ENCODE results near the gene SLC39A8. TPM values are rescaled to one million over a fixed set of nuclear protein-coding genes. Genes with fewer than 3 reads are reported as not detected.

The SLC39A8 gene
- total RNA-seq, 1 experiment from 2014 or later: 340 TPM

- Histone ChIP-seq H4K20me1 (ENCODE audit: insufficient read depth, low read depth, low read length) (no peaks in the 10 kb centered on the region), H3K4me1 (ENCODE audit: low read length) (no peaks in the 10 kb centered on the region), H3K27me3 (ENCODE audit: low read length) (no peaks in the 10 kb centered on the region), H3K4me2 (ENCODE audit: low read depth, low read length, poor library complexity, severe bottlenecking) (no peak overlapping the region), H2AFZ (ENCODE audit: low read length) (no peak overlapping the region), H3K4me3 (ENCODE audit: low read length) (no peak overlapping the region), H3K9me2 (replicated peaks; ENCODE audit: insufficient read depth, low read length) (no peaks in the 10 kb centered on the region), H3K36me3 (ENCODE audit: insufficient read depth, low read length) (no peaks in the 10 kb centered on the region), H3K27ac (ENCODE audit: low read length) (no peak overlapping the region), H3K79me2 (ENCODE audit: low read length) (no peaks in the 10 kb centered on the region), H3K9me3 (ENCODE audit: low read length) (no peaks in the 10 kb centered on the region), H3K9ac (ENCODE audit: low read length) (no peak overlapping the region)
- DNase-seq: no peak
Measured at GRCh38 chr4:102217345-102217744, 127.9 kb downstream of the SLC39A8 start.

DNA sequence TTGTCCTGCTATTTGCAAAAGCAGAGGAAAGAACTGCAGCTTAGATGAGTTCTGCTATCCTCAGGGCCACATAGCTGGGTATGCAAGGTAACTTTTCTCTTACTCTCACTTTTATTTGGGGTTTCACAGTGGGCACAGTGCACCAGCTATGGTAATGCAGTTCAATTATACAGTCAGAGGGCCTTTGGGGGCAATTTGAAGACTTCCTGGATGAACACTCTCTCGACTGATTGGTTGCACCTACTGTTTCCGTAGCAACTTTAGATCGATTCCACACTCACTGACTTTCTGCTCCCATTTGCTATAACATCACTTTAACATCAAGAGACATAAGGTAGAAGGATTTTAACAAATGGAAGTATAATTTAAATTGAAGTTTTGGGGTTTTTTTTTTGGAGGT lies 128.6 kb downstream of the SLC39A8 start:
- H3K79me2 ChIP-seq (ENCODE audit: low read length): no peaks in the 10 kb centered on the region
- H3K27me3 ChIP-seq (ENCODE audit: low read length): no peaks in the 10 kb centered on the region
- no peak overlapping the region for H3K4me3 ChIP-seq (ENCODE audit: low read length)
- DNase-seq: no peak
- no peak overlapping the region for H3K9ac ChIP-seq (ENCODE audit: low read length)
- H3K4me1 ChIP-seq (ENCODE audit: low read length): no peaks in the 10 kb centered on the region
- H3K9me2 ChIP-seq (replicated peaks; ENCODE audit: insufficient read depth, low read length): no peaks in the 10 kb centered on the region
- H4K20me1 ChIP-seq (ENCODE audit: insufficient read depth, low read depth, low read length): no peaks in the 10 kb centered on the region
- no peak overlapping the region for H2AFZ ChIP-seq (ENCODE audit: low read length)
- no peaks in the 10 kb centered on the region for H3K9me3 ChIP-seq (ENCODE audit: low read length)
- no peak overlapping the region for H3K27ac ChIP-seq (ENCODE audit: low read length)
- H3K36me3 ChIP-seq (ENCODE audit: insufficient read depth, low read length): no peaks in the 10 kb centered on the region
- H3K4me2 ChIP-seq (ENCODE audit: low read depth, low read length, poor library complexity, severe bottlenecking): no peak overlapping the region

DNA sequence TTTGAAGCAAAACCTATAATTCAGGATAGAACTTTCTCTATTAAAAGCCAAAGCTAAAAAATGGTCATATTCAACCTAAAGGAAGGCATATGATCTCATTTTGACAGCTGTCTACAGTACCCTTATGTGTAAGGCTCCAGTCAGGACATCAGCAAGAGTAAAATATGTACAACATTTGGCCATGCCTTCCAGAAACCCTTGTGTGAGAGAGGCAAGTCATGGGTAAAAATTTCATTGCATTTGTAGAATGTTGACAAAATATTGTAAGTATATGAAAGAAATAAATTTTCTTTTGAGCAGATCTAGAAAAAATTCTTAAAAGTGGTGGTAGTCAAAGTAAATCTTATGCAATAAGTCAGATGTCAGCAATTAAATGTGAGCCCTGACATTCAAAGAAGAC lies 132.3 kb downstream of the SLC39A8 start:
- H3K27me3 ChIP-seq (ENCODE audit: low read length): no peaks in the 10 kb centered on the region
- H4K20me1 ChIP-seq (ENCODE audit: insufficient read depth, low read depth, low read length): no peaks in the 10 kb centered on the region
- H3K9ac ChIP-seq (ENCODE audit: low read length): no peak overlapping the region
- H3K9me3 ChIP-seq (ENCODE audit: low read length): no peaks in the 10 kb centered on the region
- no peaks in the 10 kb centered on the region for H3K79me2 ChIP-seq (ENCODE audit: low read length)
- no peaks in the 10 kb centered on the region for H3K4me1 ChIP-seq (ENCODE audit: low read length)
- no peak overlapping the region for H3K4me2 ChIP-seq (ENCODE audit: low read depth, low read length, poor library complexity, severe bottlenecking)
- no peak overlapping the region for H2AFZ ChIP-seq (ENCODE audit: low read length)
- DNase-seq: no peak
- H3K27ac ChIP-seq (ENCODE audit: low read length): no peak overlapping the region
- no peak overlapping the region for H3K4me3 ChIP-seq (ENCODE audit: low read length)
- H3K9me2 ChIP-seq (replicated peaks; ENCODE audit: insufficient read depth, low read length): no peaks in the 10 kb centered on the region
- H3K36me3 ChIP-seq (ENCODE audit: insufficient read depth, low read length): no peaks in the 10 kb centered on the region

Small RNA genes within 50 kb of the gene (small RNA-seq; reads per million reads assigned to genes)
- not detected for gene RN7SL728P

Other genes starting within 250 kb of the SLC39A8 start
- 5.3 and 7.9 TPM in 2 replicates for gene NFKB1, start 155.9 kb upstream of the SLC39A8 start, total RNA-seq (2014; rRNA removed; shearing (Covaris generic); ENCODE audit: low replicate concordance)